DOHH2 (cell line): ENCODE measurements around the gene RHBG.

Source experiments
- H3F3A ChIP-seq: fragments of 200-600 bp; sonication (generic), shearing (Covaris generic); 2 replicates; pipeline ENCODE4 v1.6.0; 2016; ENCODE audit warnings: antibody characterized with exemption, mild to moderate bottlenecking; ENCODE audit not compliant: control insufficient read depth, insufficient read depth
- H3K27ac ChIP-seq: fragments of 200-600 bp; sonication (generic); 2 replicates; pipeline ENCODE4 v1.5.1; 2014; ENCODE audit warnings: low read depth, mild to moderate bottlenecking, low read length, moderate library complexity
- H3K27me3 ChIP-seq: fragments of 200-600 bp; sonication (generic); 2 replicates; pipeline ENCODE4 v1.6.1; 2014; ENCODE audit warnings: mild to moderate bottlenecking, low read length, mixed read lengths; ENCODE audit not compliant: control insufficient read depth
- H3K36me3 ChIP-seq: fragments of 200-600 bp; sonication (generic); 2 replicates; pipeline ENCODE4 v1.6.1; 2014; ENCODE audit warnings: mild to moderate bottlenecking, low read length, moderate library complexity, mixed read lengths; ENCODE audit not compliant: control insufficient read depth
- H3K4me1 ChIP-seq: fragments of 200-600 bp; sonication (generic); 2 replicates; pipeline ENCODE4 v1.6.1; 2014; ENCODE audit warnings: mild to moderate bottlenecking, low read length, mixed read lengths; ENCODE audit not compliant: control insufficient read depth
- H3K4me2 ChIP-seq: fragments of 200-600 bp; sonication (generic); 2 replicates; pipeline ENCODE4 v1.6.0; 2014; ENCODE audit warnings: mild to moderate bottlenecking, low read length, moderate library complexity
- H3K4me3 ChIP-seq: fragments of 200-600 bp; sonication (generic); 2 replicates; pipeline ENCODE4 v1.5.1; 2014; ENCODE audit warnings: mild to moderate bottlenecking, low read length, mixed read lengths
- H3K79me2 ChIP-seq: fragments of 200-600 bp; sonication (generic); 2 replicates; pipeline ENCODE4 v1.6.1; 2014; ENCODE audit warnings: mild to moderate bottlenecking, low read length, mixed read lengths; ENCODE audit not compliant: control insufficient read depth
- H3K9me2 ChIP-seq: fragments of 200-600 bp; sonication (generic); replicated peaks from 2 replicates; pipeline ENCODE4 v1.6.1; 2014; ENCODE audit warnings: mild to moderate bottlenecking, low read length, mixed read lengths; ENCODE audit not compliant: control insufficient read depth
- H3K9me3 ChIP-seq: fragments of 200-600 bp; sonication (generic); 2 replicates; pipeline ENCODE4 v1.6.1; 2014; ENCODE audit warnings: antibody characterized with exemption, low read length, mixed read lengths; ENCODE audit not compliant: control insufficient read depth, insufficient read depth
- H4K20me1 ChIP-seq: fragments of 200-600 bp; sonication (generic); 2 replicates; pipeline ENCODE4 v1.6.0; 2014; ENCODE audit warnings: low read depth, mild to moderate bottlenecking, antibody characterized with exemption, low read length, moderate library complexity; ENCODE audit not compliant: control insufficient read depth, insufficient read depth
- EZH2phosphoT487 ChIP-seq: fragments of 200-600 bp; sonication (generic); IDR thresholded peaks from 2 replicates; pipeline ENCODE4 v1.6.1; 2017; ENCODE audit warnings: borderline replicate concordance, mild to moderate bottlenecking, antibody characterized with exemption, low read length, moderate library complexity, mixed read lengths
- TF ChIP-seq, protein P1 (sequence below): fragments of 200-600 bp; sonication (generic); IDR thresholded peaks from one replicate; pipeline ENCODE4 v1.5.1; 2014; ENCODE audit warnings: antibody characterized with exemption, mild to moderate bottlenecking, low read depth, low read length; ENCODE audit not compliant: poor library complexity, severe bottlenecking

RHBG gene

DNA sequence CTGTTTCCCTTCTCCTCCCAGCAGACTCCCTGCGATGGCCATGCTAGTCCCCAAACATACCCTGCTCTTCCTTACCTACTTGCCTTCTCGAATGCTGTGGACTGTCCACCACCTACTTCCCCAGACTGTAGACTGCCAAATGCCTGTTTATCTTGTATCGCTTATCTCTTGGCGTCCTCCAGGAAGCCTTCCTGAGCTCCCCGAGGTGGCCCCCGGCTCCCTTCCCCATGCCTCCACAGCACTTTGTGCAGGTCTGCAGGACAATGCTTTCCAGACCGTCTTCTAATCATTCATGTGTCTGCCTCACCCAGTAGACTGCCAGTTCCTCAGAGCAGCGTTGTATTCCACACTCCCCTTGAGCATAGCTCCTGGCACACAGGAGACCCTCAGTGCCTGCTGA lies 41.7 kb downstream of the RHBG start:
- H3K27me3 ChIP-seq = peaks cover 31% of the 10 kb centered on the region
- H3K9me2 ChIP-seq = no peaks in the 10 kb centered on the region
- H3K4me2 ChIP-seq = no peak overlapping the region
- H4K20me1 ChIP-seq = no peaks in the 10 kb centered on the region
- H3K9me3 ChIP-seq = no peaks in the 10 kb centered on the region
- no peak overlapping the region for H3K4me3 ChIP-seq
- H3F3A ChIP-seq = no peaks in the 10 kb centered on the region
- H3K4me1 ChIP-seq = no peaks in the 10 kb centered on the region
- H3K36me3 ChIP-seq = no peaks in the 10 kb centered on the region
- H3K27ac ChIP-seq = no peak overlapping the region
- TF ChIP-seq EZH2phosphoT487 = no peak
- TF ChIP-seq, protein P1, sequence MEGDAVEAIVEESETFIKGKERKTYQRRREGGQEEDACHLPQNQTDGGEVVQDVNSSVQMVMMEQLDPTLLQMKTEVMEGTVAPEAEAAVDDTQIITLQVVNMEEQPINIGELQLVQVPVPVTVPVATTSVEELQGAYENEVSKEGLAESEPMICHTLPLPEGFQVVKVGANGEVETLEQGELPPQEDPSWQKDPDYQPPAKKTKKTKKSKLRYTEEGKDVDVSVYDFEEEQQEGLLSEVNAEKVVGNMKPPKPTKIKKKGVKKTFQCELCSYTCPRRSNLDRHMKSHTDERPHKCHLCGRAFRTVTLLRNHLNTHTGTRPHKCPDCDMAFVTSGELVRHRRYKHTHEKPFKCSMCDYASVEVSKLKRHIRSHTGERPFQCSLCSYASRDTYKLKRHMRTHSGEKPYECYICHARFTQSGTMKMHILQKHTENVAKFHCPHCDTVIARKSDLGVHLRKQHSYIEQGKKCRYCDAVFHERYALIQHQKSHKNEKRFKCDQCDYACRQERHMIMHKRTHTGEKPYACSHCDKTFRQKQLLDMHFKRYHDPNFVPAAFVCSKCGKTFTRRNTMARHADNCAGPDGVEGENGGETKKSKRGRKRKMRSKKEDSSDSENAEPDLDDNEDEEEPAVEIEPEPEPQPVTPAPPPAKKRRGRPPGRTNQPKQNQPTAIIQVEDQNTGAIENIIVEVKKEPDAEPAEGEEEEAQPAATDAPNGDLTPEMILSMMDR = no peak
- no peaks in the 10 kb centered on the region for H3K79me2 ChIP-seq

DNA sequence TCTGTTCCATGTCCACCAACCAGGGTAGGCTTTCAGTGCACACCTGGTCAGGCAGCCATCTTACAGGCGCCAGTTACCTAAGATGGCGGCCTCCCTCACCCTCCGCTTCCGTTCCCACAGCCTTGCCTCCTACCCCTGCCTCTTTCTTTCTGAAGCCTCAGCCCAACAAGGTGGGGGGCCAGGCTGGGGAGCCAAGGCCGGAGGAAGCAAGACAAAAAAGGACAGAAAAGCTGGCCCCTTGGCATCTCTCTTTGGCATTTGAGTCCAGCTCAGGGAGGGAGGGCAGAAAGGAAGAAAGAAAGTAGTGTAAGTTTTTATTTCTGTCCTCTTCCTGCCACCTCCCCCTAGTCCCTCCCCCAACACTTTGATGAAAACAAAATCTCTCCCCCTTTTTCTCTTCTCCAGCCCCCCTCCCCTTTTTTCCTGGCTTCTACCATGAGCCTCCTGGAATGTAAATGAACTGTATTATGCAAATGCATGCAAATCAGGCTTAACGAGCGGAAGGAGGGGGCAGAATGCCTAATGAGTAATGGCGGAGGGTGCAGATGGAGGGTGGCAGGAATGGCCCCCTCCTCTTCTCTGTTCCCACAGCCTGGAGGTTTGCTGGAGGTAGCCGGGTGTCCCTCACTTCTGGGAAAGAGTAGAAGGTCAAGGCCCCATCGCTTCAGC lies 43.8 kb downstream of the RHBG start:
- H3K9me2 ChIP-seq = no peaks in the 10 kb centered on the region
- H3K9me3 ChIP-seq = no peaks in the 10 kb centered on the region
- H3K27ac ChIP-seq = no peak overlapping the region
- no peaks in the 10 kb centered on the region for H3K36me3 ChIP-seq
- no peaks in the 10 kb centered on the region for H3F3A ChIP-seq
- no peaks in the 10 kb centered on the region for H4K20me1 ChIP-seq
- H3K27me3 ChIP-seq = peaks cover 35% of the 10 kb centered on the region
- no peaks in the 10 kb centered on the region for H3K4me1 ChIP-seq
- no peak for TF ChIP-seq EZH2phosphoT487
- TF ChIP-seq, protein P1 = no peak
- H3K4me3 ChIP-seq = no peak overlapping the region
- no peak overlapping the region for H3K4me2 ChIP-seq
- no peaks in the 10 kb centered on the region for H3K79me2 ChIP-seq

DNA sequence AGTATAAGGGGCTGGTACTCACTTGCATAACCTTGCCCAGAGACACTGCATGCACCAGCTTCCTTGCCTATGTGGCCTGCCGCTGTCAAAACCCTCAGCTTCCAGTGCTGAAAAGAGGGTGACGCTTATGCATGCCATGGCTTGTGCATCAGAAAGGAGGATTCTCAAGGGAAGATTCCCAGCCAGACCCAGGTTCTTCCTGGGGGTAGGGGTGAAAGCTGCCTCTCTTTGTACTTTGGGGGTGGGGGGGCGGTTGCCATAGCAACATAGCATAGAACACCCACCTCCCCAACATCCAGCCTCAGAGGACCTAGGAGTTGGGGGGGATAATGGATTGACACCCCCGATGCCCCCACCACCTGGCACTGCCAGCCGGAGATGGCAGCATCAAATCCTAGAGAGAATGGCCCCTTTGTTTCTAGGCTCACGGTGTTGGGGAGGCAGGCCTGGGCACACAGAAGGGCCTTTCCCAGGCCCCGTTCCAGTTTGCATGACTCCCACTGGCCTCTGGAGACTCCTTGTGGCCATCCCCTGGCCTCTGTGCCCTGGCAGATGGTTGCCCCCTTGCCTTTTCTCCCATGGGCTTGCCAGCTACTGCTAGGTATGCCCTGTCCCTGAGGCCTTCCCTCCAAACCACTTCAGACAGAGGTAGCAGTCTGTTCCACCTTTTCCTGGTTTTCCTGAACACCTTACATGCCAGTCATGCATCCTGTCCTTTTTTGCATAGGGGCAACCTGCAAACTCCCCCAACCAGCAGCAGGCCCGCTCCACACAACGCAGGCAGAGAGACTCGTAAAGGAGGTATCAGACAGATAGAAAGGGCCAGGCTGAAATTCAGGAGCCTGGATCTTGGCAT lies 44.6 kb downstream of the RHBG start:
- no peak overlapping the region for H3K27ac ChIP-seq
- no peaks in the 10 kb centered on the region for H3F3A ChIP-seq
- TF ChIP-seq, protein P1 = no peak
- TF ChIP-seq EZH2phosphoT487 = no peak
- peaks cover 41% of the 10 kb centered on the region for H3K27me3 ChIP-seq
- no peaks in the 10 kb centered on the region for H3K79me2 ChIP-seq
- no peaks in the 10 kb centered on the region for H3K9me3 ChIP-seq
- H3K36me3 ChIP-seq = no peaks in the 10 kb centered on the region
- H3K4me1 ChIP-seq = no peaks in the 10 kb centered on the region
- no peak overlapping the region for H3K4me2 ChIP-seq
- no peak overlapping the region for H3K4me3 ChIP-seq
- H3K9me2 ChIP-seq = no peaks in the 10 kb centered on the region
- no peaks in the 10 kb centered on the region for H4K20me1 ChIP-seq
